AG10803 (cell line): Measurements from ENCODE around the gene SPECC1L.

ENCODE experiments used
- DNase-seq: peaks from one replicate; pipeline ENCODE4 v3.0.0; 2010; ENCODE audit warnings: low read depth
- H3K4me3 ChIP-seq: 2 replicates; pipeline ENCODE4 v1.5.1; 2011; ENCODE audit warnings: mild to moderate bottlenecking, low read length, control low read depth
- TF ChIP-seq, protein P1 (sequence below): conservative IDR thresholded peaks from 2 replicates; pipeline ENCODE4 v1.5.1; 2011; ENCODE audit warnings: mild to moderate bottlenecking, low read length, control low read depth, inconsistent platforms

Gene SPECC1L

DNA sequence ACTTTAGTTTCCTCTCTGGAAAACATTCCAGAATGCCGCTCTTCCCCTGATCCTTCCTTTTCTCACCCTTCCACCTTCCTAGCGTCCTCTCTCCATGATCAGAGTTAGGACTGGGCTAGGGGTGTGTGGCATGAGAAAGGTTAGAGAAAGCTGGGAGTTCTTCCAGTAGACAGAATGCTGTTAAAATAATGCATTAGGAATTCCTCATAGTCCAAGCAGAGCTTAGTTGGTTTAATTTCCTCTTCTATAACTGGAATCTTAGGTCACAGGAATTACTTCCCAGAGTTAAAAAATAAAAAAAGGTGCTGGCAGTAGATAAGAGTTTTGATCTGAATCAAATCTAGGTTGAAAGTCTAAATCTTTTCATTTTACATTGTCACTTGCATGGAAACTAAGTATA, 119.5 kb downstream of the SPECC1L start:
- no peak overlapping the region for H3K4me3 ChIP-seq
- no peak for DNase-seq
- TF ChIP-seq, protein P1, sequence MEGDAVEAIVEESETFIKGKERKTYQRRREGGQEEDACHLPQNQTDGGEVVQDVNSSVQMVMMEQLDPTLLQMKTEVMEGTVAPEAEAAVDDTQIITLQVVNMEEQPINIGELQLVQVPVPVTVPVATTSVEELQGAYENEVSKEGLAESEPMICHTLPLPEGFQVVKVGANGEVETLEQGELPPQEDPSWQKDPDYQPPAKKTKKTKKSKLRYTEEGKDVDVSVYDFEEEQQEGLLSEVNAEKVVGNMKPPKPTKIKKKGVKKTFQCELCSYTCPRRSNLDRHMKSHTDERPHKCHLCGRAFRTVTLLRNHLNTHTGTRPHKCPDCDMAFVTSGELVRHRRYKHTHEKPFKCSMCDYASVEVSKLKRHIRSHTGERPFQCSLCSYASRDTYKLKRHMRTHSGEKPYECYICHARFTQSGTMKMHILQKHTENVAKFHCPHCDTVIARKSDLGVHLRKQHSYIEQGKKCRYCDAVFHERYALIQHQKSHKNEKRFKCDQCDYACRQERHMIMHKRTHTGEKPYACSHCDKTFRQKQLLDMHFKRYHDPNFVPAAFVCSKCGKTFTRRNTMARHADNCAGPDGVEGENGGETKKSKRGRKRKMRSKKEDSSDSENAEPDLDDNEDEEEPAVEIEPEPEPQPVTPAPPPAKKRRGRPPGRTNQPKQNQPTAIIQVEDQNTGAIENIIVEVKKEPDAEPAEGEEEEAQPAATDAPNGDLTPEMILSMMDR, result no peak

DNA sequence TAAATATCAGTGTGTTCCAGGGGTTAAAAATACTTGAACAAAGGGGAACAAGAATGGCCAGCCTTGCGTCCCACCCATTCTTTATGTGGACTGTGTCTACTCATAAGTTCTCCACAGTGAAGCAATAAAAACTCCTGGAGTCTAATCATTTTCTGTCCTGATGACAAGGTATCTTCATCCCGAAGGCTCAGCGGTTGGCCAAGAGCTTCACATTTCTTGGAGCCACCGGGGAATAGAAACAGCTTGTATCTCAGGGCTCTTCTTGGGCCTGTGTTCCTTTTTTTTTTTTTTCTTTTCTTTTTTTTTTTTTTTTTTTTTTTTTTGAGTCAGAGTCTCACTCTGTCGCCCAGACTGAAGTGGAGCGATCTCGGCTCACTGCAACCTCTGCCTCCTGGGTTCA, 119.9 kb downstream of the SPECC1L start:
- TF ChIP-seq, protein P1, result no peak
- peak; percentile 70 for DNase-seq
- H3K4me3 ChIP-seq, result no peak overlapping the region

DNA sequence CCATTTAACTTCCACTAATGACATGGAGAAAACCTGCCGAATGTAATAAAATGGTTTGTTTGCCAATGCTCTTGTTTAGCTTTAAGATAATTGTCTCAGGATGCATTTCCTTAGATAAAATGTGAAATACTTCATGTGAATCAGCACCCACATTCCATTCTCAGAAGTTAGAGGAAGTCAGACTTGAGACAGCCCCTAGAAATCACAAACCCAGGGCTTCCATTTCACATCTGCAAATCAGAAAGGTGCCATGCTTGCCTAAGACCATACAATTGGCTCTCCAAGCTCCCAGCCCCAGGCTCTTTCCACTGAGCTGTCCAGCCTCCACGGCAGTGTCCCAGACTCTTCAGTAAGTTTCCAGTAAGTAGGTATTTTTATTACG, 121.2 kb downstream of the SPECC1L start:
- DNase-seq, result peak; percentile 82
- TF ChIP-seq, protein P1, result no peak
- no peak overlapping the region for H3K4me3 ChIP-seq

DNA sequence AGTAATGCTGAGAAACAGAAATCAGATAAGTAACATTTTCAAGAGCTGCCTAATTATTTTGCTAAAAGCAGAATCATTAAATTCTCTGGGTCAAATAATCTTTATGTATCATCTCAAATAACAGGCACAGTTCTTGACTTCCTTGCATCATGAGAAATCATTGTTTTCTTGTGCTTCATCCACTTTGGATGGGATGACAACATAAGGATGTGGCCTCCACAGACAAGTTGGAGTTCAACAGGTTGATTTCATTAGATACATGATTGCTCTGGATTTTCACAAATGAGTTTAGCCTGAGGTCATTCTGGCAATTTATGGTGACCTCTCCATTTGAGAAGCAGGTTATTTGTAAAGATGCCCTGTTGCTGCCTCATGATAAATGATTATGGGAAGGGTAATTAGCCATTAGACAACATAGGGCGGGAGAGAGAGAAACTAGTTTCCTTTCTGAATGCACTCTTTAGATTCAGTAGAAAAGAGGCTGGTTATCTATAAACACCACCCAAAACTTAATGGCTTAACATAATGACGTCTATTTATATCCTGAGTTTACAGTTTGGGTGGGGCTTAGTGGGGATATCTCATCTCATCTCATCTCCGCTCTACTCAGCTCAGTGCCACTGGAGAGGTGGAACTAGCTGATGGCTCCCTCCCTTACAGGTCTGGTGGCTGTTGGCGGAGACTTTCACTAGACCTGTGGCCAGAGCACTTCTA, 121.7 kb downstream of the SPECC1L start:
- DNase-seq, result peak; percentile 39
- no peak overlapping the region for H3K4me3 ChIP-seq
- TF ChIP-seq, protein P1, result no peak

DNA sequence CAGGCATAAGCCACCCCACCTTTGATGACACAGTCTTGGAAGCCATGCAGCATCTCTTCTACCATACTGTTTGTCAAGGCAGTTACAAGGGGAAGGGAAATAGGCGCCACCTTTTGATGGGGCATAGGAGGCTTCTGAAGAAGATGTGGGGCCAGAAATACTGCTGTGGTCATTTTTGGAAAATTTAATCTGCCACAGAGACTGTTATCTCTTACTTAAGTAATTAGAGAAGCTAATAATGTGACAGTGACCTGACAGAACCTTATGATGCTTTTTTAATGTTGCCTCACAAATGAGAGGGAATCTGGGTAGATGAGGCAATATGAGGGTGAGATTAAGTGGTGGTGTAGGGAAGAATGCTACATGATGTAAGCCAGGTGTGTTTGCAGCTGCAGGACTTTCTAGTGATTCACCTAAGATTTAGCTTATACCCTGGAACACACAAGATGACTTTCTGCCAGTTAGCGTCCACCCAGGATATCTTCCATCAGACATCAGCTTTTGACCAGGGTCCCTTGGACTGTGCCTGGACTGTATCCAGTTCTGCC, 122.5 kb downstream of the SPECC1L start:
- no peak overlapping the region for H3K4me3 ChIP-seq
- TF ChIP-seq, protein P1, result no peak
- no peak for DNase-seq

DNA sequence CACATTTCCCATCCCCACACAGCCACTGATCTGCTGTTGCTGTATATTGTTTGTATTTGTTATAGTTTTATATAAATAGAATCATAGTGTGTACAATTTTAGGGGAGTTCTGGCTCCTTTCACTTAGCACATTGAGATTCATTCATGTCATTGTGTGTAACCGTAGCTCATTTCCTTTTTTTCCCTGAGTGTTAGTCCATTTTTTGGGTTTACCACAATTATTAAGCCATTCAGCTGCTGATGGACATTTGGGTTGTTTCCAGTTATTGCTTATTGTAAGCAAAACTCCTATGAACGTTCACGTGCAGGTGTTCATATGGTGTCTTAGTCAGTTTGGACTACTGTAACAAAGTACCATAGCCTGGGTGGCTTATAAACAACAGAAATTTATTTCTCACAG, 123.2 kb downstream of the SPECC1L start:
- TF ChIP-seq, protein P1, result no peak
- no peak overlapping the region for H3K4me3 ChIP-seq
- no peak for DNase-seq

DNA sequence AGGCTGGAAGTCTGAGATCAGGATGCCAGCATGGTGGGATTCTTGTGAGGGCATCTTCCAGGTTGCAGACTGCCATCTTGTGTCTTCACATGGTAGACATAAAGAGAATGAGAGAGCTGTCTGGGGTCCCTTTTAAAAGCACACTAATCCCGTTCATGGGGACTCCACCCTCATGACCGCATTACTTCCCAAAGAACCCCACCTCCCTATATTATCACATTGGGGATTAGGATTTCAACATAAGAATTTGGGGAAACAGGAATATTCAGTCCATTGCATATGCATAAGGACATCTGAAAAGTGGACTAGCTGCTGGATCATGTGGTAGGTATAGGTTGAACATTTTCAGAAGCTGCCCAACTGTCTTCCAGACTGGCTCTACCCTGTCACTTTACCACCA, 123.6 kb downstream of the SPECC1L start:
- TF ChIP-seq, protein P1, result no peak
- no peak for DNase-seq

More for the DNA sequence above, 123.6 kb downstream of the SPECC1L start:
- H3K4me3 ChIP-seq, result no peak overlapping the region
